ENCODE data around the gene CSF2.
"Not testable (repeated sequence)": the region's sequence is repeated elsewhere in the genome, so short reads cannot be mapped to it uniquely, and the experiment has no call there.

Gene CSF2

DNA sequence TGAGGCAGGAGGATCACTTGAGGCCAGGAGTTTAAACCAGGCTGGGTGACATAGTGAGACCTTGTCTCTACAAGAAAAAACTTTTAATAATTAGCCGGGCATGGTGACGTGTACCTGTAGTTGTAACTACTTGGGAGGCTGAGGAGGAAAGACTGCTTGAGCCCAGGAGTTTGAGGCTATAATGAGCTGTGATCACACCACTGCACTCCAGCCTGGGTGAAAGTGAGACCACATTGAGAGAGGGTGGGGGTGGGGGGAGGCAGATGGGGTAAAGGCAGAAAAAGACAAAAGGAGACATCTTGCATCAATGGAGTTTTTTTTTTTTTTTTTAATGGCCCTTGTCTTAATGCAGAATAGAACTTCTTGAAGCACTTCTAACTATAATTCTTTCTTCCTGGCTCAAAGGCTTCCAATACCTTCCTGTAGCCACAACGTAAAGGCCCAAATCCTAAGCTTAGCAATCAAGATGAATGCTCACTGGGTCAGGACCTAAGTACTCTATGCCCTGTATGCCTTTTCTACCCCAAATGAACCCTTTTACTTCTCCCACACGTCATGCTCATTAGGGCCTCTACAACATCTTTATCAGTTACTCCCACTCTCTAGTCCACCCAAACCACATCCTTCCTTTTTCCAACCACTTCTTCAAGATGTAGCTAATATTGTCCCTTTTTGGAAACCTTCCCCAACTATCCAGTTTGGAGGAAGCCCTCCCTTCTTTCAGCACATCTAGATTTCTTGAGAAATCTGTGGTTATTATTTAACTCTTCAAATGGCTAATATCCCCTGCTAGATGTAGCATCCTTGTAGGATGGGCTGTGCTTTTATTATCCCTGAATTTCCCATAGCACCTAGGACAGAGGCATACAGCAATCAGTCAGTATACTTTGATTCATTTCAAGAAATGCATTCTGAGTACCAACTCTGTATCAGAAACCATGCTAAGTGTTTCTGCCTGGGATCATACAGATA lies 40.8 kb downstream of the CSF2 start:
- no peak for DNase-seq

GRCh38 chr5:132115375-132115774 lies 41.8 kb downstream of the CSF2 start:
- DNase-seq: no peak

DNA sequence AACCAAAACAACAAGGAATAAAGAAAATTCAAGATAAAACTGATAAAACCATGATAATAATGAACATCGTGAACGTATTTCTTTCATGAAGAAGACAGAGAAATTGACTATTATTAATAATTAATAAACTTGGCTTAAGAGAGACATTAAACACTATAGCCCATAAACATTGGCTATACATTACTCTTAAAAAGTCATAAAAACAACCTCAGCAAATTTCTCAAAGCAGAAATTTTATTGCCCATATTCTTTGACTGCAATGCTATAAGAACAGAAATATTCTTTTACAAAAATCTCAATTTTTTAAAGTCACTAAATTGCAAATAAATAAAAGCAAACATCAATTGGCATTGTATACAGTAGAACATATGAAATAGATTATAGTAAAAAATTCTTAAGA lies 42.5 kb downstream of the CSF2 start:
- no peak for DNase-seq

DNA sequence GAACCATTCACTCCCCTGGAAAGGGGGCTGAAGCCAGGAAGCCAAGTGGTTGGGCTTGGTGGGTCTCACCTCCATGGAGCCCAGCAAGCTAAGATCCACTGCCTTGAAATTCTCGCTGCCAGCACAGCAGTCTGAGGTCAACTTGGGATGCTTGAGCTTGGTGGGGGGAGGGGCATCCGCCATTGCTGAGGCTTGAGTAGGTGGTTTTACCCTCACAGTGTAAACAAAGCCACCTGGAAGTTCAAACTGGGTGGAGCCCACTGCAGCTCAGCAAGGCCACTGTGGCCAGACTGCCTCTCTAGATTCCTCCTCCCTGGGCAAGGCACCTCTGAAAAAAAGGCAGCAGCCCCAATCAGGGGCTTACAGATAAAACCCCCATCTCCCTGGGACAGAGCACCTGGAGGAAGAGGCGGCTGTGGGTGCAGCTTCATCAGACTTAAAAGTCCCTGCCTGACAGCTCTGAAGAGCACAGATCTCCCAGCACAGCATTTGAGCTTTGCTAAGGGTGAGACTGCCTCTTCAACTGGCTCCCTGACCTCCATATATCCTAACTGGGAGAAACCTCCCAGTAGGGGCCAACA lies 43.4 kb downstream of the CSF2 start:
- not testable (repeated sequence) for DNase-seq

DNA sequence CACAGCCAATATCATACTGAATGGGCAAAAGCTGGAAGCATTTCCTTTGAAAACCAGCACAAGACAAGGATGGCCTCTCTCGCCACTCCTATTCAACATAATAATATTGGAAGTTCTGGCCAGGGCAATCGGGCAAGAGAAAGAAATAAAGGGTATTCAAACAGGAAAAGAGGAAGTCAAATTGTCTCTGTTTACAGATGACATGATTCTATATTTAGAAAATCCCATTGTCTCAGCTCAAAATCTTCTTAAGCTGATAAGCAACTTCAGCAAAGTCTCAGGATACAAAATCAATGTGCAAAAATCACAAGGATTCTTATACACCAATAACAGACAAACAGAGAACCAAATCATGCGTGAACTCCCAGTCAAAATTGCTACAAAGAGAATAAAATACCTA lies 47.1 kb downstream of the CSF2 start:
- DNase-seq: not testable (repeated sequence)

DNA sequence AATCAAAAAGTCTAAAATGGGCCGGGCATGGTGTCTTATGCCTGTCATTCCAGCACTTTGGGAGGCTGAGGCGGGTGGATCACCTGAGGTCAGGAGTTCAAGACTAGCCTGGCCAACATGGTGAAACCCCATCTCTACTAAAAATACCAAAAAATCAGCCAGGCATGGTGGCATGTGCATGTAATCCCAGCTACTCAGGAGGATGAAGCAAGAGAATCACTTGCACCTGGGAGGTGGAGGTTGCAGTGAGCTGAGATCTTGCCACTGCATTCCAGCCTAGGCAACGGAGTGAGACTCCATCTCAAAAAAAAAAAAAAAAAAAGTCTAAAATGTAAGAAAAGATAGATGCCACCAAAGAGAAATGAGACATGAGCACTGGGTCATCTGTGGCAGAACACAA lies 49.4 kb downstream of the CSF2 start:
- not testable (repeated sequence) for DNase-seq

GRCh38 chr5:132123578-132123977 lies 50.0 kb downstream of the CSF2 start:
- not testable (repeated sequence) for DNase-seq
